Neural progenitor cell (in vitro differentiated cells): ENCODE results near the gene TCFL5.

Experiments
- CTCF ChIP-seq: fragments of 200-600 bp; sonication (generic); IDR thresholded peaks from 2 replicates; pipeline ENCODE4 v1.5.1; 2017; ENCODE audit warnings: antibody characterized with exemption, mild to moderate bottlenecking
- EZH2phosphoT487 ChIP-seq: fragments of 200-600 bp; sonication (generic); IDR thresholded peaks from 2 replicates; pipeline ENCODE4 v1.6.1; 2017; ENCODE audit warnings: antibody characterized with exemption

GRCh38 chr20:62861726-62862336 lies at the start of gene TCFL5:
- TF ChIP-seq CTCF (no peak), EZH2phosphoT487 (no peak)
